DOHH2 (cell line): Measurements from ENCODE around the gene IQSEC1.

Experiments used
- H3F3A ChIP-seq: fragments of 200-600 bp; sonication (generic), shearing (Covaris generic); 2 replicates; pipeline ENCODE4 v1.6.0; 2016; ENCODE audit warnings: antibody characterized with exemption, mild to moderate bottlenecking; ENCODE audit not compliant: control insufficient read depth, insufficient read depth
- H3K27ac ChIP-seq: fragments of 200-600 bp; sonication (generic); 2 replicates; pipeline ENCODE4 v1.5.1; 2014; ENCODE audit warnings: low read depth, mild to moderate bottlenecking, low read length, moderate library complexity
- H3K27me3 ChIP-seq: fragments of 200-600 bp; sonication (generic); 2 replicates; pipeline ENCODE4 v1.6.1; 2014; ENCODE audit warnings: mild to moderate bottlenecking, low read length, mixed read lengths; ENCODE audit not compliant: control insufficient read depth
- H3K36me3 ChIP-seq: fragments of 200-600 bp; sonication (generic); 2 replicates; pipeline ENCODE4 v1.6.1; 2014; ENCODE audit warnings: mild to moderate bottlenecking, low read length, moderate library complexity, mixed read lengths; ENCODE audit not compliant: control insufficient read depth
- H3K4me1 ChIP-seq: fragments of 200-600 bp; sonication (generic); 2 replicates; pipeline ENCODE4 v1.6.1; 2014; ENCODE audit warnings: mild to moderate bottlenecking, low read length, mixed read lengths; ENCODE audit not compliant: control insufficient read depth
- H3K4me2 ChIP-seq: fragments of 200-600 bp; sonication (generic); 2 replicates; pipeline ENCODE4 v1.6.0; 2014; ENCODE audit warnings: mild to moderate bottlenecking, low read length, moderate library complexity
- H3K4me3 ChIP-seq: fragments of 200-600 bp; sonication (generic); 2 replicates; pipeline ENCODE4 v1.5.1; 2014; ENCODE audit warnings: mild to moderate bottlenecking, low read length, mixed read lengths
- H3K79me2 ChIP-seq: fragments of 200-600 bp; sonication (generic); 2 replicates; pipeline ENCODE4 v1.6.1; 2014; ENCODE audit warnings: mild to moderate bottlenecking, low read length, mixed read lengths; ENCODE audit not compliant: control insufficient read depth
- H3K9me2 ChIP-seq: fragments of 200-600 bp; sonication (generic); replicated peaks from 2 replicates; pipeline ENCODE4 v1.6.1; 2014; ENCODE audit warnings: mild to moderate bottlenecking, low read length, mixed read lengths; ENCODE audit not compliant: control insufficient read depth
- H3K9me3 ChIP-seq: fragments of 200-600 bp; sonication (generic); 2 replicates; pipeline ENCODE4 v1.6.1; 2014; ENCODE audit warnings: antibody characterized with exemption, low read length, mixed read lengths; ENCODE audit not compliant: control insufficient read depth, insufficient read depth
- H4K20me1 ChIP-seq: fragments of 200-600 bp; sonication (generic); 2 replicates; pipeline ENCODE4 v1.6.0; 2014; ENCODE audit warnings: low read depth, mild to moderate bottlenecking, antibody characterized with exemption, low read length, moderate library complexity; ENCODE audit not compliant: control insufficient read depth, insufficient read depth
- EZH2phosphoT487 ChIP-seq: fragments of 200-600 bp; sonication (generic); IDR thresholded peaks from 2 replicates; pipeline ENCODE4 v1.6.1; 2017; ENCODE audit warnings: borderline replicate concordance, mild to moderate bottlenecking, antibody characterized with exemption, low read length, moderate library complexity, mixed read lengths
- TF ChIP-seq, protein P1 (sequence below): fragments of 200-600 bp; sonication (generic); IDR thresholded peaks from one replicate; pipeline ENCODE4 v1.5.1; 2014; ENCODE audit warnings: antibody characterized with exemption, mild to moderate bottlenecking, low read depth, low read length; ENCODE audit not compliant: poor library complexity, severe bottlenecking

IQSEC1 gene

DNA sequence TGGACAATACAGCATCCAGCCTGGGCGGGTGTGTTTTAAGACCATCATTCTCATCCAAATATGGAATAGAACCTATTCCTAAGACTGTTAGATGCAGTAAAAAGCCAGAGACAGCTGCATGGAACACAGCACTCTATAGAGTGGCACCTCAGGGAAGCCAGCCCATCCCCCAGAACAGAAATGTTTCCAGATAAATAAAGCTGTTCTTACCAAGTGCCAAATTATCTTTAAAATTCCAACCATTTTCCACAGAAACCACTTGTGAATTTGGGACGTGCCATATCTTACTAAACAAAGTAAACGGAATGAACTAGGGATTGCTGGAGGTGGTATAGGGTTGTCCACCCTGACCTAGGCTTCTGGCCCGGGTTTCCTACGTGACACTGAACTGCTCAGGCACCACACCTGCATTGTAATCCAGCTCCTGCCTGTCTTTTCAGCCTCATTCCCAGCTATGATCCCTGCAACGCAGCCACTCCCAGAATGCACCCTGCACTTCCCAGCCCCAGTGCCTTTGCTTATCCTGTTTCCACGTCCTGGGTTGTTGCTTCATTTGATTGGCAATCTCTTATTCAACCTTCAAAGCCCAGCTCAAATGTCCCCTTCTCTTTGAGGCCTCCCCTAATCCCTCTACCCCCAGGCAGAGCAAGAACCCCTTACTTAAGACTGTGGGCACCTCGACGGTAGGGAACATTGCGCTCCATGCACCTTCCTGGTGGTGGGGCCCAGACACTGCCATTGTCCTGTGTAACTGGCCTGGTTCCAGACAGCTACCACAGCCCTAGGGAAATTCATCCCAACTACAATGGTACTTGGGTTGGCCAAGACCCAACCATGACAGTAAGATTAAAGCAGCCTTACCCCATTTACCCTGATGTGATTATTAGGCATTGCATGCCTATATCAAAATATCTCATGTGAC is 100.2 kb downstream of the IQSEC1 start:
- peaks cover 2% of the 10 kb centered on the region for H3K4me1 ChIP-seq
- no peaks in the 10 kb centered on the region for H3K9me2 ChIP-seq
- H3K9me3 ChIP-seq = no peaks in the 10 kb centered on the region
- H3K36me3 ChIP-seq = no peaks in the 10 kb centered on the region
- H3K27me3 ChIP-seq = peaks cover 46% of the 10 kb centered on the region
- no peaks in the 10 kb centered on the region for H4K20me1 ChIP-seq
- no peak overlapping the region for H3K4me2 ChIP-seq
- no peaks in the 10 kb centered on the region for H3K79me2 ChIP-seq
- no peaks in the 10 kb centered on the region for H3F3A ChIP-seq
- no peak overlapping the region for H3K27ac ChIP-seq
- no peak for TF ChIP-seq EZH2phosphoT487
- TF ChIP-seq, protein P1, sequence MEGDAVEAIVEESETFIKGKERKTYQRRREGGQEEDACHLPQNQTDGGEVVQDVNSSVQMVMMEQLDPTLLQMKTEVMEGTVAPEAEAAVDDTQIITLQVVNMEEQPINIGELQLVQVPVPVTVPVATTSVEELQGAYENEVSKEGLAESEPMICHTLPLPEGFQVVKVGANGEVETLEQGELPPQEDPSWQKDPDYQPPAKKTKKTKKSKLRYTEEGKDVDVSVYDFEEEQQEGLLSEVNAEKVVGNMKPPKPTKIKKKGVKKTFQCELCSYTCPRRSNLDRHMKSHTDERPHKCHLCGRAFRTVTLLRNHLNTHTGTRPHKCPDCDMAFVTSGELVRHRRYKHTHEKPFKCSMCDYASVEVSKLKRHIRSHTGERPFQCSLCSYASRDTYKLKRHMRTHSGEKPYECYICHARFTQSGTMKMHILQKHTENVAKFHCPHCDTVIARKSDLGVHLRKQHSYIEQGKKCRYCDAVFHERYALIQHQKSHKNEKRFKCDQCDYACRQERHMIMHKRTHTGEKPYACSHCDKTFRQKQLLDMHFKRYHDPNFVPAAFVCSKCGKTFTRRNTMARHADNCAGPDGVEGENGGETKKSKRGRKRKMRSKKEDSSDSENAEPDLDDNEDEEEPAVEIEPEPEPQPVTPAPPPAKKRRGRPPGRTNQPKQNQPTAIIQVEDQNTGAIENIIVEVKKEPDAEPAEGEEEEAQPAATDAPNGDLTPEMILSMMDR = no peak
- no peak overlapping the region for H3K4me3 ChIP-seq

DNA sequence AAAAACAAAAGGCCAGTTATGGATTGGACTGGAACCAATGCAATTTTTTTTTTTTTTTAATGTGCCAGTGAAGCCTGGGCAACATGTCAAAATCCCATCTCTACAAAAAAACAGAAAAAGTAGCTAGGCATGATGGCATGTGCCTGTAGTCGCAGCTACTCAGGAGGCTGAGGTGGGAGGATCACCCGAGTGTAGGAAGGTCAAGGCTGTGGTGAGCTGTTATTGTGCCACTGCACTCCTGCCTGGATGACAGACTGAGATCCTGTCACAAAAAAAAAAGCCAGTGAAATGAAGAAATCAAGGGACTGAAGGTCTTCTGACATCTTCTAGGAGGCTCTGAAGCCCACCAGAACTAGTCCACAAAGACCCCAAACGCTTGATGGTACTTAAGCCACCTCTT is 101.2 kb downstream of the IQSEC1 start:
- Histone ChIP-seq H3K9me3 (no peaks in the 10 kb centered on the region), H3K4me2 (no peak overlapping the region), H3K4me1 (peaks cover 5% of the 10 kb centered on the region), H3K9me2 (no peaks in the 10 kb centered on the region), H3K27ac (no peak overlapping the region), H3K36me3 (no peaks in the 10 kb centered on the region), H3K27me3 (peaks cover 50% of the 10 kb centered on the region), H4K20me1 (no peaks in the 10 kb centered on the region), H3K79me2 (no peaks in the 10 kb centered on the region), H3F3A (no peaks in the 10 kb centered on the region), H3K4me3 (no peak overlapping the region)
- no peak for TF ChIP-seq EZH2phosphoT487
- TF ChIP-seq, protein P1 = no peak

DNA sequence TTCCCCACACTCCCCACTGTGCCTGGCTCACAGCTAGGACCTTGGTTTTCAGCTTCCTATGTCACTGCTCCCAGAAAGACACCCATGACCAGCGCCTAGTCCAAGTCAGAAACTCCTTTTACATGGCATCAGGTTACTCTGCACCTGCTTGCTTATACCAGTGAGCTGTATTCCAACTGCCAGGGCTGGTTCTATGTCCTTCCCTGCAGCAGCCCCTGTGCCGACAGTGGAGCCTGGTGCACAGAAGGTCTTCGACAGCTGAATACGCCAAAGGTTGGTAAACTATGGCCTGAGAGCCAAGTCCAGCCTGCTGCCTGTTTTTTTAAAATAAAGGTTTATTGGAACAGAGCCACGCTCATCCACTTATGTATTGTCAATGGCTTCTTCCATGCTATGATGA is 102.5 kb downstream of the IQSEC1 start:
- Histone ChIP-seq H3K36me3 (no peaks in the 10 kb centered on the region), H3K79me2 (no peaks in the 10 kb centered on the region), H3K4me2 (no peak overlapping the region)

More for the DNA sequence above, 102.5 kb downstream of the IQSEC1 start:
- TF ChIP-seq, protein P1 = no peak
- TF ChIP-seq EZH2phosphoT487 = no peak
- no peaks in the 10 kb centered on the region for H3K9me2 ChIP-seq
- H4K20me1 ChIP-seq = no peaks in the 10 kb centered on the region
- H3K9me3 ChIP-seq = no peaks in the 10 kb centered on the region
- H3K27ac ChIP-seq = no peak overlapping the region
- H3K4me1 ChIP-seq = peaks cover 5% of the 10 kb centered on the region
- H3K27me3 ChIP-seq = peaks cover 56% of the 10 kb centered on the region
- no peak overlapping the region for H3K4me3 ChIP-seq
- H3F3A ChIP-seq = no peaks in the 10 kb centered on the region
